H9 (cell line): Measurements from ENCODE around the gene PIEZO2. TPM values are rescaled to one million over a fixed set of nuclear protein-coding genes. Genes with fewer than 3 reads are reported as not detected.

Experiments
- DNase-seq: peaks from one replicate; pipeline ENCODE4 v3.0.0-alpha.2; 2017
- H2AFZ ChIP-seq: one replicate; pipeline ENCODE4 v1.6.1; 2013; ENCODE audit warnings: mild to moderate bottlenecking, low read length, control low read depth, moderate library complexity
- H2AK5ac ChIP-seq: 2 replicates; pipeline ENCODE4 v1.6.1; 2013; ENCODE audit warnings: low read length, control low read depth, mixed read lengths; ENCODE audit not compliant: insufficient read length
- H2BK120ac ChIP-seq: one replicate; pipeline ENCODE4 v1.6.1; 2013; ENCODE audit warnings: low read depth, mild to moderate bottlenecking, low read length, control low read depth, inconsistent platforms; ENCODE audit not compliant: poor library complexity, severe bottlenecking
- H2BK12ac ChIP-seq: 2 replicates; pipeline ENCODE4 v1.6.1; 2013; ENCODE audit warnings: low read length, control low read depth, mixed read lengths, low read depth; ENCODE audit not compliant: insufficient read length
- H2BK15ac ChIP-seq: 2 replicates; pipeline ENCODE4 v1.6.1; 2013; ENCODE audit warnings: low read depth, low read length, control low read depth
- H2BK20ac ChIP-seq: one replicate; pipeline ENCODE4 v1.6.1; 2013; ENCODE audit warnings: low read depth, mild to moderate bottlenecking, low read length, control low read depth, inconsistent platforms; ENCODE audit not compliant: poor library complexity, severe bottlenecking
- H2BK5ac ChIP-seq: 2 replicates; pipeline ENCODE4 v1.6.1; 2013; ENCODE audit warnings: low read length, control low read depth, mixed read lengths; ENCODE audit not compliant: insufficient read length
- H3K14ac ChIP-seq: 2 replicates; pipeline ENCODE4 v1.6.1; 2013; ENCODE audit warnings: low read length, control low read depth; ENCODE audit not compliant: insufficient read depth
- H3K18ac ChIP-seq: 2 replicates; pipeline ENCODE4 v1.6.1; 2013; ENCODE audit warnings: low read depth, mild to moderate bottlenecking, mixed read lengths, low read length, control low read depth; ENCODE audit not compliant: insufficient read length
- H3K23ac ChIP-seq: 2 replicates; pipeline ENCODE4 v1.6.1; 2013; ENCODE audit warnings: low read length, control low read depth, mixed read lengths, low read depth; ENCODE audit not compliant: insufficient read length
- H3K23me2 ChIP-seq: 2 replicates; pipeline ENCODE4 v1.6.1; 2013; ENCODE audit warnings: low read depth, mild to moderate bottlenecking, mixed read lengths, low read length, control low read depth; ENCODE audit not compliant: insufficient read length, poor library complexity, severe bottlenecking
- H3K27ac ChIP-seq: 2 replicates; pipeline ENCODE4 v1.5.1; 2013; ENCODE audit warnings: low read length, control low read depth, mixed read lengths, low read depth; ENCODE audit not compliant: insufficient read length
- H3K27me3 ChIP-seq: 2 replicates; pipeline ENCODE4 v1.6.1; 2013; ENCODE audit warnings: low read length, control low read depth, inconsistent platforms; ENCODE audit not compliant: insufficient read depth
- H3K4ac ChIP-seq: 2 replicates; pipeline ENCODE4 v1.6.1; 2013; ENCODE audit warnings: low read depth, mild to moderate bottlenecking, control low read depth, inconsistent platforms, low read length, moderate library complexity
- H3K4me1 ChIP-seq: 2 replicates; pipeline ENCODE4 v1.6.1; 2013; ENCODE audit warnings: low read length, control low read depth, inconsistent platforms; ENCODE audit not compliant: insufficient read depth
- H3K4me2 ChIP-seq: 2 replicates; pipeline ENCODE4 v1.6.1; 2013; ENCODE audit warnings: low read length, control low read depth, mixed read lengths; ENCODE audit not compliant: insufficient read length, insufficient read depth
- H3K56ac ChIP-seq: 2 replicates; pipeline ENCODE4 v1.6.1; 2013; ENCODE audit warnings: low read depth, mild to moderate bottlenecking, mixed read lengths, low read length, control low read depth; ENCODE audit not compliant: insufficient read length
- H3K79me1 ChIP-seq: 2 replicates; pipeline ENCODE4 v1.6.1; 2013; ENCODE audit warnings: low read depth, mild to moderate bottlenecking, moderate library complexity, low read length, control low read depth, inconsistent platforms; ENCODE audit not compliant: insufficient read depth, poor library complexity, severe bottlenecking
- H3K79me2 ChIP-seq: 2 replicates; pipeline ENCODE4 v1.6.1; 2013; ENCODE audit warnings: low read length, control low read depth, inconsistent platforms; ENCODE audit not compliant: insufficient read depth
- H3K9ac ChIP-seq: 2 replicates; pipeline ENCODE4 v1.6.1; 2013; ENCODE audit warnings: low read length, control low read depth, mixed read lengths; ENCODE audit not compliant: insufficient read length; ENCODE audit errors: extremely low read depth
- H3K9me3 ChIP-seq: one replicate; pipeline ENCODE4 v1.6.1; 2013; ENCODE audit warnings: low read depth, low read length, inconsistent platforms; ENCODE audit not compliant: control insufficient read depth
- H3T11ph ChIP-seq: one replicate; pipeline ENCODE4 v1.6.1; 2013; ENCODE audit warnings: mild to moderate bottlenecking, low read length, control low read depth, inconsistent platforms
- H4K20me1 ChIP-seq: one replicate; pipeline ENCODE4 v1.6.1; 2013; ENCODE audit not compliant: control insufficient read depth, insufficient read length, insufficient read depth
- H4K5ac ChIP-seq: 2 replicates; pipeline ENCODE4 v1.6.1; 2013; ENCODE audit warnings: low read depth, mild to moderate bottlenecking, mixed read lengths, low read length, control low read depth; ENCODE audit not compliant: insufficient read length
- H4K8ac ChIP-seq: replicated peaks from 2 replicates; pipeline ENCODE4 v1.6.1; 2013; ENCODE audit warnings: low read length, control low read depth, mixed read lengths, low read depth; ENCODE audit not compliant: insufficient read length
- H4K91ac ChIP-seq: 2 replicates; pipeline ENCODE4 v1.6.1; 2013; ENCODE audit warnings: low read depth, mild to moderate bottlenecking, moderate library complexity, mixed read lengths, low read length, control low read depth; ENCODE audit not compliant: insufficient read length
- H3K27ac Mint-ChIP-seq, 3 experiments: 2 replicates in 2 of 3; 3 replicates in 1 of 3; pipeline ENCODE4 v1.8.0; 2020 to 2021; ENCODE audit warnings: mixed read lengths in 3 of 3, mild to moderate bottlenecking in 1 of 3, moderate library complexity in 1 of 3
- H3K27me3 Mint-ChIP-seq: 2 replicates; pipeline ENCODE4 v1.8.0; 2021; ENCODE audit warnings: low read depth, mild to moderate bottlenecking, moderate library complexity, mixed read lengths
- H3K36me3 Mint-ChIP-seq, 3 experiments: 2 replicates in 2 of 3; 3 replicates in 1 of 3; pipeline ENCODE4 v1.8.0; 2020 to 2021; ENCODE audit warnings: low read depth in 3 of 3, mixed read lengths in 3 of 3; ENCODE audit not compliant: insufficient read depth in 1 of 3
- H3K4me1 Mint-ChIP-seq, 2 experiments: 2 replicates each; pipeline ENCODE4 v1.8.0; 2020; ENCODE audit warnings: mixed read lengths in 2 of 2
- H3K4me3 Mint-ChIP-seq, 2 experiments: 2 replicates in 1 of 2; 3 replicates in 1 of 2; pipeline ENCODE4 v1.8.0; 2020 to 2021; ENCODE audit warnings: mild to moderate bottlenecking in 2 of 2, mixed read lengths in 2 of 2, moderate library complexity in 1 of 2
- H3K9me3 Mint-ChIP-seq, 2 experiments: 2 replicates in 1 of 2; 3 replicates in 1 of 2; pipeline ENCODE4 v1.8.0; 2020; ENCODE audit warnings: mild to moderate bottlenecking in 2 of 2, mixed read lengths in 2 of 2, moderate library complexity in 1 of 2
- WGBS: extraction: QIAGEN DNeasy Blood & Tissue Kit; methylation state at CpG from one replicate; pipeline ENCODE4 v1.1.7; 2013; ENCODE audit warnings: missing lambda C conversion rate, low lambda C conversion rate, mixed read lengths; ENCODE audit not compliant: insufficient read length; ENCODE audit errors: extremely low coverage; 5-methylcytosine and 5-hydroxymethylcytosine counted together
- total RNA-seq: library from RNA; stranded (reverse); gene quantifications from 2 replicates; pipeline ENCODE4 v1.2.1, GENCODE V29; 2021
- TF ChIP-seq, protein P1 (sequence below): fragments of 200-600 bp; sonication (generic); conservative IDR thresholded peaks from 3 replicates; pipeline ENCODE4 v1.8.0; 2021; ENCODE audit warnings: antibody characterized with exemption, mild to moderate bottlenecking

Gene PIEZO2
- total RNA-seq, 1 experiment from 2014 or later, result 3.9 TPM

DNA sequence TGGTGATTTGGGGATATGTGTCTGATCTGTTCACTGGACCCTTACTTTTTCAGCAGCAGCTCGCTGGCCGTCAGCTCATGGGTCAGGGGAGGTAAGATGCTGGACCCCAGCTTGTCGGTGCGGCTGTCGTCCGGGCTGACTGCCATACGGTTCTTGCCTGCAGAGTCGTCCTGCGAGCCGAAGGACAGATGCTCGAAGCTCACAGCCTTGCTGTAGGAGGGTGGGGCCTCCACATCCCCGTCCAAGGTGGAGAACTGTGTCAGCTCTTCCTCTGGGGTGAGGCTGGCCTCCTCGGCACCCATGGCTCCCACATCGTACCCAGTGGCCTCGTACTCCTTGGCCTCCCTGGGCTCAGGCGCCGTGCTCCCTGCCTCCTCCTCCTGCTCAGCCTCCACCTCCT, 444.1 kb downstream of the PIEZO2 start:
- Histone ChIP-seq H2BK15ac (no peak overlapping the region), H3K27me3 (no peaks in the 10 kb centered on the region), H2AK5ac (no peak overlapping the region), H4K5ac (no peak overlapping the region), H4K20me1 (no peaks in the 10 kb centered on the region), H3K23me2 (no peaks in the 10 kb centered on the region), H3K23ac (no peak overlapping the region), H2BK20ac (no peak overlapping the region), H4K91ac (no peak overlapping the region), H3K9ac (no peak overlapping the region), H3K14ac (peak overlapping the region; percentile 39; the same call in 1 of the 2 replicates), H3K18ac (no peak overlapping the region), H4K8ac (no peak overlapping the region), H3K9me3 (no peaks in the 10 kb centered on the region), H3K27ac (no peak overlapping the region), H2BK5ac (no peak overlapping the region), H2AFZ (no peak overlapping the region), H3K56ac (no peak overlapping the region), H3T11ph (no peak overlapping the region), H2BK120ac (no peak overlapping the region), H3K79me1 (no peaks in the 10 kb centered on the region), H3K4ac (no peak overlapping the region), H3K4me2 (no peak overlapping the region), H3K79me2 (no peaks in the 10 kb centered on the region), H3K4me1 (no peaks in the 10 kb centered on the region; the same call in 1 of the 2 replicates), H2BK12ac (no peak overlapping the region)
- WGBS, result no CpG with 5 or more reads among the region's 17 CpGs
- Mint-ChIP-seq H3K27ac (peak overlapping the region in 1 of 3 experiments; percentile 84; a peak in 1 of 7 replicates), H3K9me3 (no peaks in the 10 kb centered on the region), H3K27me3 (no peaks in the 10 kb centered on the region; the same call in 1 of the 2 replicates), H3K36me3 (no peaks in the 10 kb centered on the region; a peak in 2 of 7 replicates), H3K4me3 (no peak overlapping the region), H3K4me1 (peaks cover 16 to 17% of the 10 kb centered on the region in 2 experiments)
- TF ChIP-seq, protein P1, sequence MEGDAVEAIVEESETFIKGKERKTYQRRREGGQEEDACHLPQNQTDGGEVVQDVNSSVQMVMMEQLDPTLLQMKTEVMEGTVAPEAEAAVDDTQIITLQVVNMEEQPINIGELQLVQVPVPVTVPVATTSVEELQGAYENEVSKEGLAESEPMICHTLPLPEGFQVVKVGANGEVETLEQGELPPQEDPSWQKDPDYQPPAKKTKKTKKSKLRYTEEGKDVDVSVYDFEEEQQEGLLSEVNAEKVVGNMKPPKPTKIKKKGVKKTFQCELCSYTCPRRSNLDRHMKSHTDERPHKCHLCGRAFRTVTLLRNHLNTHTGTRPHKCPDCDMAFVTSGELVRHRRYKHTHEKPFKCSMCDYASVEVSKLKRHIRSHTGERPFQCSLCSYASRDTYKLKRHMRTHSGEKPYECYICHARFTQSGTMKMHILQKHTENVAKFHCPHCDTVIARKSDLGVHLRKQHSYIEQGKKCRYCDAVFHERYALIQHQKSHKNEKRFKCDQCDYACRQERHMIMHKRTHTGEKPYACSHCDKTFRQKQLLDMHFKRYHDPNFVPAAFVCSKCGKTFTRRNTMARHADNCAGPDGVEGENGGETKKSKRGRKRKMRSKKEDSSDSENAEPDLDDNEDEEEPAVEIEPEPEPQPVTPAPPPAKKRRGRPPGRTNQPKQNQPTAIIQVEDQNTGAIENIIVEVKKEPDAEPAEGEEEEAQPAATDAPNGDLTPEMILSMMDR, result no peak
- DNase-seq, result no peak
